HL-60/S4 (cell line): Measurements from ENCODE around the gene ZNF579.
"Not testable (repeated sequence)": the region's sequence is repeated elsewhere in the genome, so short reads cannot be mapped to it uniquely, and the experiment has no call there.

Experiments
- in situ Hi-C: fragments of 300-500 bp; cut with MboI; formaldehyde crosslinking; loops from 2 replicates; pipeline ENCODE4 v1.14.3; 2022; ENCODE audit warnings: low sequenced_read_pairs

The ZNF579 gene

DNA sequence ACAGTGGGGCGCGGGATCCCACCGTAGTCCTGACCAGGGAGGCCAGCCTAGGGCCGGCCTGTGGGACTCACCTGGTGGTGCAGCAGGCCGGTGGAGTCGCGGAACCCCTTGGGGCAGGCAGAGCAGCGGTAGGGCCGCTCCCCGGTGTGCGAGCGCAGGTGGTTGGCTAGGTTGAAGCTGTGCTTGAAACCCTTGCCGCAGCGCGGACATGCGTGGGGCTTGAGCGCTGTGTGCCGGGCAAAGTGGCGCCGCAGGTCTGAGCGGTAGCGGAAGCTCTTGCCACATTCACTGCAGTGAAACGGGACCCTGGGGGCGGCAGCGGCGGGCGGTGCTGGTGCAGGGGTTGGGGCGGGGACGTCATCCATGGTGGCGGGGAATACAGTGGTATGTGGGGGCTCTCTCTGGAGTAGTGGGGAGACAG is 16.9 kb upstream of the ZNF579 start:
- in situ Hi-C loops, result no loop called here

DNA sequence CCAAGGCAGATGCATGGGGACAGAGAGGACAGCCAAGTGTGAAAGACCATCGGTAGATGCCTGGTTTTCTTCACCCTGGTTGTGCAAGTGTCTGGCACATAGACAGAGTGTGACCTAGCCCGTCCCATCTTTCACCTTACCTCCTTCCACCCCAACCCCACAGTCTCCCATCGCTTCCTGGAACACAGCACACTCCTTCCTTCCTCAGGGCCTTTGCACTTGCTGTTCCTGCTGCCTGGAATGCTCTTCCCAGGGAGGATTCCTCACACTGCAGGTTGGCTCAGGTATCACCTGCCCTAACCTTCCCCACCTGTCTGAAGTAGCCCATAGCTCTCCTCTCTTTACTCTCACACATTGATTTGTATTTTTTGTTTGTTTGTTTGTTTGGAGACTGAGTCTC is 15.7 kb upstream of the ZNF579 start:
- in situ Hi-C loops, result no loop called here

DNA sequence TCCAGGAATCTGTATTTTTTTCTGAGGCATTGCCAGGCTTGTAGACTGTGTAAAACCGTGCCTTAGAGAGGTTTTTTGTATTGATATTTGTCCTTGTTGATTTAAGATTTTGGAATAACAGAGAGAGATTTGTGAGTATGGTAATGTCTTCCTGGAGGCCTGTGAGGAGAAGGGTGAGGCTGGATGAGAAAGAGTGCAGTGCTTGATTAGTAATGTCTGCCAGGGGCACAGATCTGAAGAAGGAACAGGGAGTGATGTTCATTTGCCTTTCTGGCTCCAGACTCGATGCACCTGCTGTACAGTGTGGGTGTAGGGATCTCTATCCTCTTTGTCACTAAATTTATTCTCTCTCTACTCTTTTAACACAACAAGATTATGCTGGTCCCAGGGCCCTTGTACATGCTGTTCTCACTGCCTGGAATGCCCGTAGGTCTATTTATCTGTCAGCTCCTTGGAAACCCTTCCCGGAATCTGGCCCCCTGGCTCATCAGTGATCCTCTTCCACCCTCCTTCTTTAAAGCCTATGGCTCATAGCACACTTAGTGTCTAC is 14.4 kb upstream of the ZNF579 start:
- in situ Hi-C loops, result no loop called here

DNA sequence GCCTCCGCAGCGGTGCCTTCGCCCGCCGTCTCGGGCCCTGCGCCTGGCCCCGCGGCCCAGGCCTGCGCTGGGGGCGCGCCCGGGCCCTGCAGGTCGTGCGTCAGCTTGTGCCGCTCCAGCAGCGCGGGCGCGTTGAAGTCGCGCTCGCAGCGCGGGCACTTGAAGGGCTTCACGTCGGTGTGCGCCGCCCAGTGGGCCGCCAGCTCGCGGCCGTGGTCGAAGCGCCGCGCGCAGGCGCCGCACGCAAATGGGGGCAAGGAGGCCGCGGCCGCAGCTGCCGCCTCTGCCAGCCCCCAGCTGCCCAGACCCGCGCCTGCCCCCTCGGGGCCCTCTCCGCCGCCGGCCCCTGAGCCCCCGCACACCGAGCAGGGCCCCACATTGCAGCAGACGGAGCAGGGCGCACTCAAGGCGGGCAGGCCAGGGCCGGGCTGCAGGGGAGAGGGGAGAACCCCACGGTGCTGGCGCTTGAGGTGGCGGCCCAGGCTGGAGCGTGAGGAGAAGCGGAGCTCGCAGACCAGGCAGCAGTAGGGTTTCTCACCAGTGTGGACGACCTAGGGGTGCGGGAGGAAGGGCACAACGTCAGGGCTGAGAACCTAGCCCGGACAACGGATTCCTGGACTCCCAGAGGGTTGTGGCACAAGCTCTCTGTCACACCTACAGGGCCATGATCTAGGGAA is 12.6 kb upstream of the ZNF579 start:
- in situ Hi-C loops, result no loop called here

DNA sequence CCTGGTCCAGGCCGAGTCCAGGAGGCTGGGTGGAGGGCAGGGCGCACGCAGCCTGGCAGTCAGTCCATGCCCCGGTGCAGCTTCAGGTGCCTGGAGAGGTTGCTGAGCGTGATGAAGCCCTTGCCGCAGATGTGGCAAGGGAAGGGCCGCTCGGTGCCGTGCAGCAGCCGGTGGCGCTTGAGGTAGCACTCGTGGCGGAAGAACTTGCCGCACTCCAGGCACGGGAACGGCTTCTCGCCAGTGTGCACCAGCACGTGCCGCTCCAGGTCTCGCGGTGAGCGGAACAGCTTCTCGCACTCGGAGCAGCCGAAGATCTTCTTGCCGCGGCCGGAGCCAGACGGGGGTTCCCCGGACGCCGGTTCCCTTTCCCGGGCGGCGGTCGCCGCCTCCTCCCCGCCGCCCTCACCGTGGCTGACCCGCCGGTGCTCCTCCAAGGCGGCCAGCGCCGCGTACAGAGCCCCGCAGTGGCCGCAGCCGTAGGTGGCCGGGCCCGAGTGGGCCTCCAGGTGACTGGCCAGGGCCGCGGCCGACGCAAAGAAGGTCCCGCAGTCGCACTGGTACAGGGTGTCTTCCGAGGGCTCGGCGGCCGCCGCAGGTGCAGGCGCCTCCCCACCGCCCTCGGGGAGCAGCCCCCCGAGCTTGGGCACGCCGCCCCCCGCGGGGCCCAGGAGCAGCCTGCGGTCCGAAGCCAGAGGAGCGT is 11.9 kb upstream of the ZNF579 start:
- in situ Hi-C loops, result no loop called here

DNA sequence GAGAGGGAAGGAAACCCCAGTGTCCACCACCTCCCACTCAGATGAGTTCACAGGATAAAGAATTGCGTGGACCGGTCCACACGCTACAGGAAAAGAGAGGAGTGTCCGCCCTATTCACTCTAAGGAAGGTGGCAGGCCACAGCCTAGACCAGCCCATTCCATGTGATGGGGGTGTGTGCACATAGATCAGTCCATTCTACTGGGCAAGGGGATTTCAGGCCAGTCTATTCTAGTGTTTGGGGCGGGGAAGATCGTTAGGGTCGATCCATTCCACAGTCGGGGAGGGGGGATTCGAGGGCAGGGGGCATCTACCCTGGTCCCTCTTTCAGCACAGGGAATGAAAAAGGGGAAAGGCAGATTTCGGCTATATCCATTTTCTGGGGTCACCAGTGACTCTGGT is 10.9 kb upstream of the ZNF579 start:
- in situ Hi-C loops, result no loop called here

DNA sequence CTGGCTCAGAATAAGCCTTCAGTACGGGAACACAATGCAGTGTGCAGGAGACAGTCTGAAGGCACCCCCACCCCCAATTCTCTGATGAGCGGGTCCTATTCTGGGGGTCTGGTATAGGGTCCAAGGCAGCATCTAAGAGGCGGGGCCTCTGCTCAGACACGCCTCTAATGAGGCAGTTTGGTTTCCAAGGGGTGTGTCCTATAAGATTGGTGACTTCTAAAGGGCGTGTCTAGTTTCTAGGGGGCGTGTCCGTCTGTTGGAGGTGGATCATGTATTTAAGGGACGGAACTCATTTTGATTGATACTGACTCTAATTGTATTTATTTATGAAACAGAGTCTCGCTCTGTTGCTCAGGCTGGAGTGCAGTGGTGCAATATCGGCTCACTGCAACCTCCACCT is 10.0 kb upstream of the ZNF579 start:
- in situ Hi-C loops, result no loop called here

DNA sequence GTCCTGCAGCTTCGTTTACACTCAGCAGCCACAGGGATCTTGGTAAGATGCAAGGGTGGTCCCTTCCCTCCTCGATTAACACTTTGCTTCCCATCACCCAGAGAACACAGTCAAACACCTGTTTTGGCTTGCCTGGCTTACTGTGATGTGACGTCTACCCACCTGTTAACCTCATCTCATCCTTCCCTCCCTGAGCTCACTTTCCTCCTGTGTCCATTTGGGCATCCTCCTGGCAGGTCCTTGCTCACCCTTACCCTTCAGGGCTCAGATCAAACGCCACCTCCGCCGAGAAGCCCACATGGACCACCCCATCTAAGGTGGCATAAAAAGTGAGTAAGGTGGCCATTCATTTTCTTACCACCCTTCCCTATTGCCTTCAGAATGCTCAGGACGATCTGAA is 9.5 kb upstream of the ZNF579 start:
- in situ Hi-C loops, result no loop called here

DNA sequence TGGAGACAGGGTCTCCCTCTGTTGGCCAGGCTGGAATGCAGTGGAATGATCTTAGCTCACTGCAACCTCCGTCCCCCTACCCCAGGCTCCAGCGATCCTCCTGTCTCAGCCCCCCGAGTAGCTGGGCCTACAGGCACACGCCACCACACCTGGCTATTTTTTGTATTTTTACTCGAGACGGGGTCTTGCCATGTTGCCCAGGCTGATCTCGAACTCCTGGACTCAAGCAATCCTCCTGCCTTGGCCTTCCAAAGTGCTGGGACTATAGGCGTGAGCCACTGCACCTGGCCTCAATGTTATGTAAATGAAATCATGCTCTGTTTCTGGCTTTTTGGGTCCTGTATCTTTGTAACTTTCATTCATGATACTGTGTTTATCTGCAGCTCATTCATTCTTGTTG is 8.1 kb upstream of the ZNF579 start:
- in situ Hi-C loops, result no loop called here

DNA sequence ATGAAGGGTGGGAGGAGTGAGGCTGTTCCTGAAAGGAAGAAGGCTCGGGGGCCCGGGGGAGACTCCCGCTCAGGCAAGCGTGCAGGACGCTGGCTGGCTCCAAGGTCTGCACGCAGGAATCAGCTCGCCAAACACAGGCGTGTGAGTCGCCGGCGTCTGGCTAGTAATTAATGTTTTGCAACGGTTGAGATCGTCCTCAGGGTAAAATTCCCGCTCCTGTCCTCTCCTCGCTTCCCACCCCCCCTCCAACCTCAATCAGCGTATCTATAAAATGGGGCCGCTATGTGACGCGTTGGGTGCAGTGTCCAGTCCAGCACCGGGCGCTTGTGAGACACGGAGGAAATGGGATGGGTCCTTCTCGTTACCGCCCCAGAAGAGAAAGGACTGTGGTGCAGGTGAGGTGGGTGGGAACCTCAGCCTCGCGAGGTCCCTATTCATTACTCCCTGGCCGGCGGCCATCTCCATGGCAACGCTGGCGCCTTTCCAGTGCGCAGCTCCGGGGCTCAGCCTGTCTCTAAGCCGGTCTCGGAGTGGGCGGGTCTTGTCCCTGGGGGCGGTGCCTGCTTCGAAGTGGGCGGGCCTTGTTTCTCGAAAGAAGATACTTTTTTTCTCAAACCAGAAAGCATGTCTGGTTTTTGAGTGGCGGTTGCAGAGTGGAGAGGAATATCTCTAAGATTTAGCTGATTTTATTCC is 6.5 kb upstream of the ZNF579 start:
- in situ Hi-C loops, result no loop called here

DNA sequence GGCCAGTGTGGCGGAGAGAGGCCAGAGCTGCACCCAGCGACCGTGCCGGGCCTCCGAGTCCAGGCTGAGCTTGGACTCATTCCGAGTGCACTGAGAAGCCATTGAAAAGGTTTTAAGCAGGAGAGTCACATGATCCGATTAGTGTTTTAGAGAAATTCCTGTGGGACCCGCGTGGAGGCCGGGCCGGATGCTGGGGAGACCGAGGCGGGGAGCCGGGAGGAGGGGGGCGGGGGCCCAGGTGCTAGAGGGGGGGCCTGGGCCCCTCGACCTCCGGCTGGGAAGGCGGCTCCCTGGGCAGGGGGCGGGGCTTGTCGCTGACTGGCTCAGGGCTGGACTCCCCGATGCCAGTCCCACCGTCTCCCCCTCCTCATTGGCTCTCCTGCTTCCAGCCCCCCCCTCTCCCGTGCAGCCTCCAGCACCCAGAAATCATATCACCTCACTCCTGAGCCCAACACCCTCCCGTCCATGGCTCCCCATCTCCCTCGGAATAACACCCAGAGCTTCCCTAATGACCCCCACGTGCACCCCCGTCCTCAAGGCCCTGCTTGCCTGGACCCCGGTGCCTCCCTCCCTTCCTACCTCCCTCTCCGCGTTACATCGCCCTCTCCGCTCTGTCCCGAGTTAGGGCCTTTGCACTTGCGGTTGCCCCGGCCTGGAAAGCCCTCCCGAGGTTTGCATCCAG is 5.2 kb upstream of the ZNF579 start:
- in situ Hi-C loops, result no loop called here

DNA sequence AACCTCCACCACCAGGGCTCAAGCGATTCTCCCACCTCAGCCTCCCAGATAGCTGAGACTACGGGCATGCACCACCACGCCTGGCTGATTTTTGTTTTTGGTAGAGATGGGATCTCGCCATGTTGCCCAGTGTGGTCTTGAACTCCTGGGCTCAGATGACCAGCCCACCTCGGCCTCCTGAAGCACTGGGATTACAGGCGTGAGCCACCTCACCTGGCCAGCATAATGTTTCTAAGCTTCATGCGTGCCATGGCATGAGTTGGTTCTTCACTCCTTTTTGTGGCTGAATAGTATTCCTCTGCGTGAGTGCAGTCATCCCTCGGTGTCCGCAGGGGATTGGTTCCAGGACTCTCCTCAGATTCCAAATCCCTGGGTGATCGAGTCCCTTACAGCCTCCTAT is 4.2 kb upstream of the ZNF579 start:
- in situ Hi-C loops, result no loop called here

DNA sequence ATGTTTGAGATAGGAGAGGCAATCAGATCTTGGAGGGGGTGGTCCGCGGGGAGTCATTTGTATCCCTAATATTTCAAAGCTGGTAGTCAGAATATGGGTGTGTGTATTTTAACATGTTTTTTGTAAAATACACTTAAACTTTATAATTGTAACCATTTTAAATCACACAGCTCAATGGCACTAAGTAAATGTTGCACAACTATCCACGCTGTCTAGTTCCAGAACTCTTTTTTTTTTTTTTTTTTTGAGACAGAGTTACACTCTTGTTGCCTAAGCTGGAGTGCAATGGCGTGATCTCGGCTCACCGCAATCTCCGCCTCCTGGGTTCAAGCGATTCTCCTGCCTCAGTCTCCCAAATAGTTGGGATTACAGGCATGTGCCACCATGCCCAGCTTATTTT is 3.2 kb upstream of the ZNF579 start:
- in situ Hi-C loops, result not testable (repeated sequence)

DNA sequence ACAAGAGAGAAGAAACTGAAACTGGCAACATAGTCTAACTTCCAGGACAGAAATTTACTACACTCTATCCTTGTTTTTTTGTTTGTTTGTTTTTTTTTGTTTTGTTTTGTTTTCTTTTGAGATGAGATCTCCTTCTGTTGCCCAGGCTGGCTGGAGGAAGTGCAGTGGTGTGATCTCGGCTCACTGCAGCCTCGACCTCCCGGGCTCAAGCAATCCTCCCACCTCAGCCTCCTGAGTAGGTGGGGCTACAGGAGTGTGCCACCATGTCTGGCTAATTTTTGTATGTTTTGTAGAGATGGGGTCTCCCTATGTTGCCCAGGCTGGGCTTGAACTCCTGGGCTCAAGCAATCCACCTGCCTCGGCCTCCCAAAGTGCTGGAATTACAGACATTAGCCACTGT is 1.6 kb upstream of the ZNF579 start:
- in situ Hi-C loops, result not testable (repeated sequence)

DNA sequence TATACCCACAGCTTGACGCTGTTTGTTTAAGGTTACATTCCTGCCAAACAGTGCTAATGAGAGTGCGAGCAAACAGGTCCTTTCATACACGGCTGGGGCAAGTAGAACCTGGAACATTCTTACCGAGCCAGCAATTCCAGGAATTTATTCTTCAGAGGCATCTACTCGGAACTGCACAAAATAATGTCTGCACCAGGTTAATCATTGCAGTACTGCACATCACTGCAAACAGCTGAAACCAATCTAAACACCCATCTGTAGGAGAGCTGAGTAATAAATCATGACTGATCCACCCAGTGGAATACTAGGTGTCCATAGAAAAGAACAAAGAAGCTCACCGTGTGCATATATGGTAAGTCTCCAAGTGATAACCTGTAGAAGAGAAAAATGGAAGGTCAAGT is 1.2 kb upstream of the ZNF579 start:
- in situ Hi-C loops, result no loop called here

DNA sequence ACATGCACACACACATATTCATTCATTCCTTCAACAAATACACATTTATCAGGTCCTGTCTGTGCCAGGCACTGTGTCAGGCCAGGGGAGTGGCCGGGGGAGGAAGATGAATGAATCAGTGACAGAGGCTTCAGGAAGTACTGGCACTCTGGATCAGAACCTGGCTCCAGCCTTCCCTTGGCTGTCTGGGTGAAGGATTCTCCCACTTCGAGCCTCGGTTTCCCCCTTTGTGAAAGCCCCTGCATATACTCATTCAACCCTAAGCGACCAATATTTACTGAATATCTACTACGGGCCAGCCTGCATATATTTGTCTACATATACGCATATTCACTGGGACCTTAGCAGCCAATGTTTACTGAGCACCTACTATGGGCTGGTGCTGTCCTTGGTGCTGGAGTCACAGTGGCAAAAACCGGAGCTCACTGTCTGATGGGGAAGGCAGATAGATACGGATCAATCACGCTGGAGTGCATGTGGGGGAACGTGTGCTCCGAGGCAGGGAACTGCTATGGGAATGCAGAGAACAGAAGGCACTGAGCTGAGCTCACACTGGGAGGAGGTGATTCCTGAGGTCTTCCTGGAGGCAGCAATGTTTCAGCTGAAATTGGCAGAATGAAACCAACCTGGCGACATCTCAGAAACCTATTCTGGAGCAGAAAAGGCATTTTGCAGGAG is 636 bp upstream of the ZNF579 start:
- in situ Hi-C loops, result no loop called here

DNA sequence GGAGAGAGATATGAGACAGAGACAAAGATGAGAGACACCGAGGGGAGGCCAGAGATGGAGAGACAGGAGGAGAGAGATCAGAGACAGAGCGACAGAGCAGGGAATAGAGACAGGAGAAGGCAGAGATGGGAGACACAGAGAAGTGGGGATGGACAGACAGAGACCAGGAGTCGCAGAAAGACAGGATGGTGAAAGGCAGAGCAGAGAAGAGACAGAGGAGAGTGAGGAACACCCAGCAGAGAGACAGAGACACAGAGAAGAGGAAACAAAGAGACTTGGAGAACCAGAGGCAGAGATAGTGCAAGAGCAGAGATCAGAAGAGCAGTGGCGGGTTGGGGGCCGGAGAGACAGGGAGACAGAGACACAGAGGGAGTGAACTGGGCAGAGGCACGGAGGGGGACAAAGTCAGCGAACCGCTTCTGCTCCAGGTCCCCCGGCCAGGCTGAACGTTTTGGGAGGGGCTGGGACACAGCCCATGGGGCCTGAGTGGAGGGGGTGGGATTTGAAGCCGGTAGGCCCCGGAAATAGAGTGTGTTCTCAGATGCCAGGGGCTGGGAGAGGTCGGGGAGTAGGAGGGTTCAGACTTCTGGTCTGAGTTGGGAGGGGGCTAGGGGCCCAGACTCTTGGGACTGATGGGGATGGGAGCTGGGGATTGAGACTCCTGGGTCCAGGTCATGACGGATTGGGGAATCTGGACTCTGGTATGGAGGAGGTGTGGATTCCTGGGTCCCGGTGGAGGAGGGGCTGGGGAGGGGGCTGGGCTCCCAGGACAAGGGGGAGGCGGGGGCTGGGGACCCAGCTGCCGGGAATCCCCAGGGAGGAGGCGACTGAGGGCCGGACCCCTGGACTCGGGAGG is 654 bp downstream of the ZNF579 start:
- in situ Hi-C loops, result no loop called here

DNA sequence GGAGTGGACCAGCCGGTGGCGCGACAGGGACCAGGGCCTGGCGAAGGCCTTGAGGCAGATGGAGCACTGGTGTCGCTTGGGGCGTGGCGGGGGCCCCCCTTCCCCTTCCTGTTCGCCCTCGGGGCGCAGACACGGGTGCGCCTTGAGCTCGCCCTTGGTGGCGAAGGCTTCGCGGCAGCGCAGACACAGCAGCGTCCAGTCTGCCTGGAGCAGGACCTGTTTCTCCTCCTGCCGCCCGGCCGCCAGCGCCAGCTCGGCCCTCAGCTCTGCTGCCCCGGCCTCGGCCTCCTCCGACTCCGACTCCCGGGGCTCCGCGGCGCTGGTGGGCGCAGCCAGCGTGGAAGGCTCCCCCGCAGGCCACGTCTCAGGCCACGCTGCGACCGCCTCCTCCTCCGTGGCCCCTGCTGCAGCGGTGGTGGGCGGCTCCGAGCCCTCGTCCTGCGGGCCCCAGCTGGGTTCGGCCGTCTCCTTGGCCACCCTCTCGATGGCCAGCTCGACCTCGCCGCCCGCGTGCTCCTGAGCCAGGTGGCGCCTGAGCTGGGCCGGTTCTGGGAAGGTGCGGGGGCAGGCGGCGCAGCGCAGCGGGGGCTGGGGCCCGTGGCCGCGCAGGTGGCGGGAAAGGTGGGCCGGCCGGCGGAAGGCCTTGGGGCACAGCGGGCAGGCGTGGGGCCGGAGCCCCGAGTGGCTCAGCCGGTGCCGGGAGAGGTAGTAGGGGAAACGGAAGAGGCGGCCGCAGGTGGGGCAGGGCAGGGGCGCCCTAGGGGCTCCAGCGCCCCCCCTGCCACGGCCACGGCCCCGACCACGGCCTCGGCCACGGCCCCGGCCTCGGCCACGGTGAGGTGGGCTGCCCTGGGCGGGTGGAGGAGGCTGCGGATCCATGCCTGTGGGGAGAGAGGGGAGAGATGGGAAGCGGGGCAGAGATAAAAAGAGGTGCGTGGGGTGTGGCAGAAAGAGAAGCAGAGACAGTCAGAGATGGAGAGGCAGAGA is 1.6 kb downstream of the ZNF579 start:
- in situ Hi-C loops, result no loop called here
